GM19395 (cell line): ENCODE results near the gene NCR2.
"Not testable (repeated sequence)": the region's sequence is repeated elsewhere in the genome, so short reads cannot be mapped to it uniquely, and the experiment has no call there.

ENCODE experiments used
- ATAC-seq: cut with Tn5 transposase; IDR thresholded peaks from one replicate; pipeline ENCODE4 v1.9.1; 2021; ENCODE audit warnings: mild to moderate bottlenecking, moderate library complexity; ENCODE audit not compliant: unreplicated experiment

Gene NCR2, protein sequence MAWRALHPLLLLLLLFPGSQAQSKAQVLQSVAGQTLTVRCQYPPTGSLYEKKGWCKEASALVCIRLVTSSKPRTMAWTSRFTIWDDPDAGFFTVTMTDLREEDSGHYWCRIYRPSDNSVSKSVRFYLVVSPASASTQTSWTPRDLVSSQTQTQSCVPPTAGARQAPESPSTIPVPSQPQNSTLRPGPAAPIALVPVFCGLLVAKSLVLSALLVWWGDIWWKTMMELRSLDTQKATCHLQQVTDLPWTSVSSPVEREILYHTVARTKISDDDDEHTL

DNA sequence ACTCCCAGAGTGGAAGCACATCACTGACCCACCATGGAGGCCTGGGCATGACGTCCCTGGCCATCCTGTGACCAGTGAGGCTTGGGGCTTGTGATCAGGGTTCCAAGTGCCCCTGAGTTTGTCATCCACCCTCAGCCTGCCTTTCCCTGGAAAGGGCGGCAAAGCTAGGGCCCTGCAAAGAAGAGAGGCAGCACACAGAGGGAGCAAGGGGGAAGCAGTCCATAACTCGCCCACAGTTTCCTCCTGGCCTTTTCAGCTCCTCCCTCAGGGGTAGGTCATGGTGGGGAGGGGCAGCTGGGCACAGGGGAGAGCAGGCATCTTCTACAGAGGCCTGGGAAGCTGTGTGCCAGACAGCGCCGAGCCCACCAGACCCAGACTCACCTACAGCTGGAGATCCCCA lies at the start of gene NCR2:
Gene NCR2 (plus strand): TSS at position 313 of the 400 bp plus-strand sequence. CDS start 269 bp downstream, outside the sequence.
- no peak for ATAC-seq

DNA sequence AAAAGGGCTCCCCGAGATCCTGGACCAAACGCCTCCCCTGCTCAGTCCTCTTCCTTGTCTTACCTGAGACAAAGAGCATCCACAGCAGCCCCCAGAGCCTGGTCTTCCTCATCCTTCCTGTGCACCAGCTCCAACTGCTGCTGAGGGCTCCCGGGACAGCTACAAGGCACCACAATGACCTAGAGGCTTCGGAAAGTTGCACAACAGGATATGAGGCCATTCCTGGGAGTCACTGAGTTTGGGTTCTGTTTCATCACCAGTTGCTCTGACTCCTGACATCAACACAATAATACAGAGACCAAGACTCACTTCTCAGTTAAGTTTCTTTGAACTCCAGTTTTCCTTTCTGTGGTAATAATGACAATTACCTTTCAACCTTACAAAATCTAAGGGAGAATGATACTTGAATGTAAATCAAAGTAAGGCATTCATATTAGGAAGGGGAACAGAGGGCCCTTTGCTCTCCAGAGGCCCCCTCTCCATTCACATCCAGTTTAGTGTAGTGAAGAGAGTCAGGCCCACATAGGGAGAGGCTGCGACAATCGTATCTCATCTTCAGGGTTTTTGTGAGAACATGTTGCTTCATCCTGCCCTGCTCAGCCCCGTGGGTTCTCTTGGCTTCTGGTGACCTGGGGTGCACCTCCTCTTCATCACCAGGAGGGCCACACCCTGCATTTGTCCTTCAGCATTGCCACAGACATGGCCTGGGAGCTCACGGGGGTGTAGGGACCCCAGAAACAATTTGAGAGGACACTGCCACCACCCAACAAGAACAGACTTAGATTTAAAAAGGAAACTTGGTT lies 48.7 kb upstream of the NCR2 start, which contains the start of gene TREM1:
Gene TREM1 (minus strand): TSS at position 139 of the 803 bp plus-strand sequence. CDS start 27 bp downstream, at position 112.
- no peak for ATAC-seq

DNA sequence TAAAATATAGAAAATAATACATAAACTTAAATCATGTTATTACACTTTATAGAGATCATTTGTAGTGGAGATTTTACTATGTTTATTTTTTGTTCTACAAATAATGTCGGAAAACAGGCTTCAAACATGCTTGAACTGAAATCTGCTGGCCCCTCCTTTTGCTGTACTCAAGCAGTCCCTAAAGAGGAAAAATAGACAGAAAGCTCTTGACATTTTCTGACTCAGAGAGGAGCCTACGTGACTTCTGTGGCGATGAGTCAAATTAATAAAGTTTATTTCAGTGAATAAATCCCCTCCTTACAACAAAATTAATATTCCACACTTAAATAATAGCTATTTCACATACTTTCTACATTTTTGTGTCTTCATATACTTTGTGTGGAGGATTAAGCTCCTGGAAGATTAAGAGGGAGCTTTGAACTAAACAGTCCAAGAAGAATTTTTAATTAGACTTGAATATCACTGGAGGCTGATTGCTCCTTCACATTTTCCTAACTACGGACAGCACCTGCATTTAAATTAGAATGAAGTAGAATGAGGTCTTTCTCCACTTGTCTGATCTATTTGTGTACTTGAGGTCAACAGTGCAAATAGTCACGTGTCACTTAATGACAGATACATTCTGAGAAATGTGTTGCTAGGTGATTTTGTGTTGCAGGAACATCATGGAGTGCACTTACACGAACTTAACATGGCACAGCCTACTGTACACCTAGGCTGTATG lies 47.2 kb upstream of the NCR2 start:
- no peak for ATAC-seq

DNA sequence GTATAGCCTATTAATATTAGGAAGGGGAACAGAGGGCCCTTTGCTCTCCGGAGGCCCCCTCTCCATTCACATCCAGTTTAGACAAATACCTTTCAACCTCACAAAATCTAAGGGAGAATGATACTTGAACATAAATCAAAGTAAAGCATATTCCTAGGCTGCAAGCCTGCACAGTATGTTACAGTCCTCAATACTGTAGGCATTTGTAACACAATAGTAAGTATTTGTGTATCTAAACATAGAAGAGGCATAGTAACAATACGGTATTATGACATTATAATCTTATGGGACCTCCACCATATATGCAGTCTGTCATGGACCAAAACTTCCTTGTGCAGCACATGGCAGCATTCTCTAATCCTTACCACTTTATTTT lies 46.7 kb upstream of the NCR2 start:
- ATAC-seq = no peak

DNA sequence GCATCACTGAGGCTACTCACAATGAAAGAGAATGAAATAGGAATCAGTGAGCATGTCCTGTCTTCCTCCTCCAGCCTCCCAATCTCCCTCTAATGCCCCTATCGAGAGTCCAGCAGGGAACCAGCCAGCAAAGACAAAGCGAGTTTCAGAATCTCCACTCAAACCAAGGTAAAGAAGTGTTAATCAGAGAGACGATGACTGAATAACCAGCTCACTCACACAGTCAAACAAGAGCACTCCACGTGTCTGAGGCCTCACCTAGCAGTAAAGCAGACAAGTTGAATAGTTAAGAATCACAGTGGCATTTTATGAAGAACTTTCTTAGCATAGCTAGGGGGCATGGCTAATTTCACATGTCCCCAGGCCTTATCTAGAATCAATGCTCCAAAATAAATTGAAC lies 45.6 kb upstream of the NCR2 start:
- no peak for ATAC-seq

DNA sequence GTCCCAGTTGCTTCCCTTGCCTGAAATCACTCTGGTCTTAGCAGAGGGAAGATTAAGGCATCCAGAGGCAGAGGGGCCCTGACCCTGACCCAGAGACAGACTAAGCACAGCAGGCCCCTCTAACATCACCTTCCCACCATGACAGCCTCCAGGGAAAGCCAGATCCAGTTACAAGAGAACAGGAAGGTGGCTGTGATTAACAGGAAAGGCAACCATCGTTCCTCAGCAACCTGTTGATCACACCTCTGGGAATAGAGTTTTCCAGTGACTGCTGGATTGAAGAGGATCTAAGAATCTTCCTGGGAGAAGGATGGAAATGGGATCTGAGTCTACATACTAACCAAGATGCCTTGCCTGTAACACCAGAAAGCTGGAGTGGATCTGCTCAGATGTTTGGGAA lies 43.7 kb upstream of the NCR2 start:
- no peak for ATAC-seq

DNA sequence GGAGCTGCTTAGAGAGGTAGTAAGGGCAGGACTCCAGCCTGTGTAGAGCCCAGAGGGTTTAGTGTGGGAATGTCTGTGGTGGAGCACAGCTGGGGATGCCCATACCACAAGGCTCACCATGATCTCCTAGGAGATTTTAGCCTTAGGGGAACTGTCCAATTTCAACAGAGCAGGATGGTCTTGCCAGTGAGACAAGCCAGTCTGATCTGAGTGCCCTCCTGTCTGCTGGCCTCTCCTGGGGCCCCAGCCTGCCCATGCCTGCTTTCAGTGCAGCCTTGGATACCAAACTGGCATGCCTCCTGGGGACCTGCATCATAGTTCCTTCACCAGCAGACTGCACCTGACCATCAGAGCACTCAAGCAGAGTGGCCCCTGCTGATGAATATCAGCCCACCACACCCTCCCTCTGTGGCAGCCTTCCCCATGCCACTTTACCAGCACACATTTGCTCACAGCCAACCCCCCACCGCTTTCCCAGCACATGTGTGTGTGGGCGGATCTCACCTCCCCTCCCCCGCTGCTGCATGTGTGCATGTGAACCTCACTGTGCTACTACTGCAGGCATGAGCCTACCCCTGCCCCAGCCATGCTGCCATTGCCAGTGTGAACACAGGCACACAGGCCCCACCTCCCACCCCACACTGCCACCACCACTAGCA lies 41.1 kb upstream of the NCR2 start:
- ATAC-seq = no peak

DNA sequence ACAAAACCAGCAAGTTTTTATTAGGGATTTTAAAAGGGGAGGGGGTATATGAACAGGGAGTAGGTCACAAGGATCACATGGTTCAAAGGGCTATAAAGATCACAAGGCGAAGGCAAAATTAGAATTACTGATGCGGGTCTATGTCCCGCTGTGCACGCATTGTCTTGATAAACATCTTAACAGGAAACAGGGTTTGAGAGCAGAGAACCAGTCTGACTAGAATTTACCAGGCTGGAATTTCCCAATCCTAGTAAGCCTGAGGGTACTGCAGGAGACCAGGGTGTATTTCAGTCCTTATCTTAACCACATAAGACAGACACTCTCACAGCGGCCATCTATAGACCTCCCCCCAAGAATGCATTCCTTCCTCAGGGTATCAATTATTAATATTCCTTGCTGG lies 38.2 kb upstream of the NCR2 start:
- ATAC-seq = not testable (repeated sequence)

DNA sequence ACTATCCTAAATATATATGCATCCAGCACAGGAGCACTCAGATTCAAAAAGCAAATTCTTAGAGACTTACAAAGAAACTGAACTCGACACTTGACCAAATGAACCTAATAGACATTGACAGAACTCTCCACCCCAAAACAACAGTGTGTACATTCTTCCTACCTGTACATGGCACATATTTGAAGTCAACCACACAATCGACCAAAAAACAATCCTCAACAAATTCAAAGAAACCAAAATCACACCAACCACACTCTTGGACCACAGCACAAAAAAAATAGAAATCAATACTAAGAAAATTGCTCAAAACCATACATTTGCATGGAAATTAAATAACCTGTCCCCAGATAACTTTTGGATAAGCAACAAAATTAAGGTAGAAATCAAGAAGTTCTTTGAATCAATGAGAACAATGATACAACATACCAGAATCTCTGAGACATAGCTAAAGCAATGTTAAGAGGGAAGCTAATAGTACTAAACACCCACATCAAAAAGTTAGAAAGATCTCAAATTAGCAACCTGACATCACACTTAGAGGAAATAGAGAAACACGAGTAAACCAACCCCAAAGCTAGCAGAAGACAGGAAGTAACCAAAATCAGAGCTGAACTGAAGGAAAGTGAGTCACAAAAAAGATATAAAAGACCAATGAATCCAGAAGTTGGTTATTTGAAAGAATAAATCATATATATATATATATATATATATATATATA lies 36.5 kb upstream of the NCR2 start:
- ATAC-seq = no peak

DNA sequence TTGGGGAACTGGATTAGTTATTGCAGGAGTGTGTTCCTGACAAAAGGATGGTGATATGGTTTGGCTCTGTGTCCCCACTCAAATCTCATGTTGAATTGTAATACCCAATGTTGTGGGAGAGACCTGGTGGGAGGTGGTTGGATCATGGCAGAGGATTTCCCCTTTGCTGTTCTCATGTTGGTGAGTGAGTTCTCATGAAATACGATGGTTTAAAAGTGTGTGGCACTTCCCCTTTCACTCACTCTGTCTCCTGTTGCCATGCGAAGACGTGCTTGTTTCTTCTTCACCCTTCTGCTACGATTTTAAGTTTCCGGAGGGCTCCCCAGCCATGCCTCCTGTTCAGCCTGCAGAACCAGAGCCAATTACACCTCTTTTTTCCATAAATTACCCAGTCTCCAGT lies 32.8 kb upstream of the NCR2 start:
- ATAC-seq = no peak

DNA sequence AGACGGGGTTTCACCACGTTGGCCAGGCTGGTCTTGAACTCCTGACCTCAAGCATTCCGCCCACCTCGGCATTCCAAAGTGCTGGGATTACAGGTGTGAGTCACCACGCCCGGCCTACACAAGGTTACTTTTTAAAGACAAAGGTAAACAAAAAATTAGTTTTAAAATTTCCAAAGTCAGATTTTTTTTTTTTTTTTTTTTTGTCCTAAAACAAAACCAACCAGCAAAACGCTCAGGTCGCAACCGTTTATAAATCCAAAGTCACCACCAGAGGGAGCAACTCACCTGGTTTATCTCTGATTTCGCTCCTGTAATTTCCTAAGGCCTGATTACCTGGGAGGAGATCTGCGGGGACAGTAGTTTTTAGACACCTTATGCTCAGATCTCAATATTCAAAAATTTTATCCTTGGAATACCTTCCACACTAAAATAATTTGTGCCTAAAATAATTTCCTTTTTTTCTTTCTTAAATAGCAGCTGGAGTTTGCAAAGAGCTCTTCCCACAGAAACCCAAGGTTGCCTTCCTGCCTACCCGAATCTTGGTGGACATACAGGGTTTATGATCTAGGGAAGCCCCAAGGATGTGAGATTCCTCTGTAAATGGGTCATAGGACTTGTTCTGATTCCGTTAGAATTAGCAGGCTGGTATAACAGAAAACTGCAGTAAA lies 29.1 kb upstream of the NCR2 start:
- no peak for ATAC-seq

DNA sequence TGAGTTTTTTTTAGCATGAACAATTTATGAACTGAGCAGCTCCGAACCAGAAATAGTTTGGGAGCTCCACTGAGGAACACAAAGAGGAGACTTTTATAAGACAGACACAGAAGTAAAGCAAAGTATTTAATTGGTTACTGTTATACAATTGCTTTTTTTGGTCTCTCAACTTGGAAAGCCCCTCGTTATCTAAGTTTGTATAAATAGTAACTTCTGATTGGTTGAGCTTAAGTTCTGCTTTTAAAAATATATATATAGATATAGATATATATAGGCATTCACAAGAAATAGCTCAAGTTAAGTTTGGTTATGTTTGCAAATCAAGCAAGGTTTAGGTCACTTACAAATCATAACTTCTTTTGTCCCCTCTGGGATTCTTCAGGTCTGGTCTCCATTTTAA lies 20.2 kb upstream of the NCR2 start:
- no peak for ATAC-seq

DNA sequence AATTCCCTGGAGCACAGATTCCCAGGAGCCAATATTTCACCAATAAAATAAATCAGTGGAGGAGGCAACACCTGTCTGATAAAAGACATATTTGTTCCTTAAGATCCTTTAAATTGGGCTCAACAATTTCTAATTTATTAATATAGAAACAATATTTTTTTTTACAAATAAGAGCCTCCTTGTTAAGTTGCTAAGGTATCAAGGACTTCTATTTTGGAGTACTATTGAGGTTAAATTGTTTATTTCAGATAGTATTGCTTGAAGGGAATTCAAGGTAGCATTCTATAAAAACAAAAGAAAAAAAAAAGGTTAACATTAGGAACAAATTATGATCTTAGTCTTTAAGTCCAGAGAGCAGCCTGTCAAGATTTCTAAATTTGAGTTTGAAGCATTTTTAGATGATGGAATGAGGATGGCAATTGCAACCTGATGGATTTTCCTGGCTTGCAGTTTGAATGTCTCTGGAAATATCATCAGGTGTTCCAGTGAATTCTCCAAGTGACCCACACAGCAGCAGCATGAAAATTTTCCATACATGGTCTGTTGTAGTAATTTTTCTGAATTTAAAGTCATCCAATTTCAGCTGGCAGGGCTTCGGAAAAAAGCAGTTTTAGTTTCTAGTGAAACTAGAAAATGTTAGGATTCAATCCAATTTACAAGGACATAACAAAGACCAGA lies 19.3 kb upstream of the NCR2 start:
- ATAC-seq = no peak

DNA sequence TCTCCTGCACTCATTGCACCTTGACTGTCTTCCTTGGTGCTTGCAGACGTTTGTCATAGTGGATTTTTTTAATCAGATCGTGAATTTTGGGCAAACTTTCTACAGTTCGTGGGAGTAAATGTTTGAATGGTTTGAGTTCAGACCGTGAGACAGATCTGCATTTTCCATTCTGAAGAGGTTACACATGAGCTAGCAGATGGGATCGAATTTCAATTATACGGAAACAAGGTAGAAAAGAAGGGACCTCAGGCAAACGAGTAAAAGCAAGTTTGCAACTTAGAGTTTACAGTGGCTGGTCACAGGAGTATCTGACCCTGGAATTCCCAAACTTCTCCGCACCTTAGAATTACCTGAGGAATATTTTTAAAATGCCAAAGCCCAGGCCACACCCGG lies 17.2 kb upstream of the NCR2 start:
- no peak for ATAC-seq

DNA sequence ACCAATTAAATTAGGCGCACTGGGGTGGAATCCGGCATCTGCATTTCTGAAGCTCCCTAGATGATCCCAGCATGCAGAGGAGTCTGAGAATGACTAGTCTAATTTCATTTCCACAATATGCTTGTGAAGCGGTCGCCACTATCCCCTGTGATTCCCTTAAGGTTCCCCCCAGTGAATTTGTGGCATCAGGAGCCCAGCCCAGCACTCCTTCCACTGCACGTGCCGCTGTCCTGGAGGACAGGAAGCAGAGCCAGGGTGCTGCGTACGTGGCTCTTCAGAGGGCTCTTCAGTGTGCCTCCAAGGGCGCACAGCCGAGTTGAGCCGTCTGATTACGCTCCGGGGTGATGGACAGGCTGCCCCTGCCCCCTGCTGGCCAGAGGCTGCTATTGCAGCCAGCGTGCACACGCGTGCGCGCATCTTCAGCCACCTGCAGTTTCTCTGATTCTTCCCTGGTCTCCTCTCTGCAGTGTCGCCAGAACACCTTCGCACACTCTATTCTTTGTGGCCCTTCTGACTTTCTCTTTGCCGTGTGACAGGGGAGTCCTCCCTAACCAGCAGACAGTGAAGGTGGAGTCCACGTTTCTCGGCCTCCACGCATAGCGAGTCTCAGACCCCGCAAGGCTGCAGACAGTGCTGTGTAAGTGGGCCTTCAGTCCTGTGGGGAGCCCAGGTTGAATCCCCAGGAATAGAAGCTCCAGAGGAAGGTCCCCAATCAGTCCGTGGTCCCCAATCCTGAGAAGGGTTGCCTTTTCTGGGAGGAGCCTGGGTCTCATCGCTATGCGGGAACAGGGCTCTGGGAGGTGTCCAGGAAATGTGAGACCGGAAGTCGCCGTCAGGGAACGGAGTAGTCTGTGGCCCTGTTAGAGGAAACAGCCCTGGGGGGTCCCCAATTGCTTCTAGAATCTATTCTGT lies 16.5 kb upstream of the NCR2 start:
- peak; percentile 96 for ATAC-seq

DNA sequence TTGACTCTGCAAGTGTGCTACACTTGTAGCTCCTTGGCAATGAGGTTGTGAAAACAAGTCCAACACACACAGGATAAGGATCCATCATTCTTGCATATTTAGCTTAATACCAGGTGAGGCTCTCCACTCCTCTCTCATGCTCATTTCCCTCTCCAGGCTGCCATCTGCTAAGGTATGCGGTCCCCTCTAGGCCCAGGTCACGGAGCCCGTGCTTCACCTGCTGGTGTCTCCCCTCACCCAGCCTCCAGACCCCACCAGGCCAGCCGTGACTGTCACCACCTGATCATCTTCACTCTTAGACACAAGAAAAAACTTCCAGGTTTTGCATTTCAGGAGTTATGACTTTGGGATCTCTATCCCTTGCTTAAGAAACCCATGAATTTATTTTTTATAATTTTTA lies 14.2 kb upstream of the NCR2 start:
- ATAC-seq = no peak

DNA sequence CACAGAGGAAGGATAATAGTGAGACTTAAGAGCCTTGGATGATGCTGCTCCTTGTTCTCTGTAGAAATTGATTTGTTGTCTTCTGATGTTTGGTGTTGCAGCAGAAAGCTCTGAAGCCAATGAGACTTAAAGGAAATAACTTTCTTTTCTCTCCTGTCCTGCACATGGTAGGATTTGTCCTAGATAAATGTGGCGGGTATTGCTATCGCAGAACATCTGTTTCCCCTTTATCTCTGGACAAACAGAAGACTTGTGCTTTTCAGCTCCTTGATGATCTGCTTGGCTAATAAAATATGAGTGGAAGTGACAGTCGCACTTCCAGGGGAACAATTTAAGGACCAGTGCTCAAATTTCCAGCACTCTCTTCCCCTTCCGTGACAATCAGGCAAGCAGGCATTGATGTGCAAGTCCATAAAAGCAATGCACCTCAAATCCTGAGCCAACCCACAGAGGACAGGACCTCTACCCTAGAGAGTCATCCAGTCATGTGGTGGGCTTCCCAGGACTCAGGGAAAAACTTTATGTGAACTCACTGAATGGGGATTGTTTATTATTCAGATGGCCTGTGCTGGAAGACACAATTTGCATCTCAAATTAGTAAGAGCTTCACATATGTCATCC lies 9.9 kb upstream of the NCR2 start:
- ATAC-seq = no peak

DNA sequence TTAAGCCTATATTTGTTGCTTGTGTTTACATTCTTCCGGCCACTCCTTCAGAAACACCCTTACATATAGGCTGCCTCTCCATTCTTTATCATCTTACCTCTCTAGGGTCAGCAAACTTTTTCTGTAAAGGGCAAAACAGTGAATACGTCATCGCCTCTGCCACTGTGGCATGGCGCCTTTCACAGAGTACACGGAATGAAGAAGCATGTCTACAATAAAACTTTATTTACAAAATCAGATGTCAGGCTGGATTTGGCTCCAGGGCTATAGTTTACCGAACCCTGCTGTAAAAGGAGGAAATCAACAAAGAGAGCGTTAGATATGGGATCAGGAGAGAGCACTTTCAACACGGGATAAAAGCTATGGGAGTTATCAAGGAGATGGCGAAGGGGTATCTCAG lies 9.3 kb upstream of the NCR2 start:
- ATAC-seq = no peak
